Measurements from ENCODE around the gene PRKCE. TPM values are rescaled to one million over a fixed set of nuclear protein-coding genes. Genes with fewer than 3 reads are reported as not detected.

The PRKCE gene
- total and polyA plus RNA-seq, 4 donors: 2.5 to 38.6 (median 5.8) TPM

GRCh38 chr2:46101557-46102220, 450.2 kb downstream of the PRKCE start (continued):
- TF ChIP-seq MAX (IDR thresholded peaks at IDR 0.05) (no peak), ZBTB33 (IDR thresholded peaks at IDR 0.05) (no peak), HNF4G (IDR thresholded peaks at IDR 0.05) (no peak), FOXA2 (IDR thresholded peaks at IDR 0.05) (no peak)

GRCh38 chr2:46106690-46107089, 455.2 kb downstream of the PRKCE start:
- peaks cover 0 to 9% (median 3%) of the 10 kb centered on the region in 4 donors for H3K36me3 ChIP-seq (ENCODE audit: control insufficient read depth in 4 of 4, insufficient read depth in 3 of 4, low read depth in 1 of 4, low read length in 3 of 4)
- no peak overlapping the region for H3K4me3 ChIP-seq (ENCODE audit: low read depth in 1 of 3, low read length in 3 of 3)
- H3K27ac ChIP-seq (ENCODE audit: low read depth in 1 of 2, low read length in 2 of 2): no peak overlapping the region
- H3K4me1 ChIP-seq (ENCODE audit: control insufficient read depth in 4 of 4, insufficient read depth in 4 of 4, low read length in 3 of 4): no peaks in the 10 kb centered on the region
- no peak for DNase-seq (ENCODE audit: low spot score)
- H3K9ac ChIP-seq (ENCODE audit: low read depth in 1 of 2, low read length in 2 of 2): no peak overlapping the region
- no peaks in the 10 kb centered on the region for H3K27me3 ChIP-seq (ENCODE audit: control insufficient read depth in 4 of 4, insufficient read depth in 4 of 4, low read length in 3 of 4)
- WGBS: 62% methylated on average over 2 of the region's 2 CpGs
- TF ChIP-seq TAF1 (conservative IDR thresholded peaks at IDR 0.05): no peak
- no peak for TF ChIP-seq FOXA1 (IDR thresholded peaks at IDR 0.05)
- TF ChIP-seq EGR1 (IDR thresholded peaks at IDR 0.05; ENCODE audit: low read depth in 2 of 2): no peak
- TF ChIP-seq ATF3 (IDR thresholded peaks at IDR 0.05): no peak
- no peak for TF ChIP-seq SP1 (IDR thresholded peaks at IDR 0.05)
- TF ChIP-seq HNF4G (IDR thresholded peaks at IDR 0.05): no peak
- no peak for TF ChIP-seq REST (IDR thresholded peaks at IDR 0.05)
- no peak for TF ChIP-seq YY1 (IDR thresholded peaks at IDR 0.05)
- TF ChIP-seq MAX (IDR thresholded peaks at IDR 0.05): no peak
- TF ChIP-seq RAD21 (IDR thresholded peaks at IDR 0.05): no peak
- TF ChIP-seq ZBTB33 (IDR thresholded peaks at IDR 0.05): no peak
- no peak for TF ChIP-seq CTCF (IDR thresholded peaks at IDR 0.05; ENCODE audit: low read depth, low read length, missing input control)
- no peak for TF ChIP-seq FOXA2 (IDR thresholded peaks at IDR 0.05)
- TF ChIP-seq HNF4A (conservative IDR thresholded peaks at IDR 0.05): no peak
- H3K9me3 ChIP-seq (ENCODE audit: control insufficient read depth in 4 of 4, low read length in 3 of 4): peaks cover 0 to 2% (median 0%) of the 10 kb centered on the region in 4 donors

Data from liver (tissue), 9 donors.